SK-N-SH (cell line): Measurements from ENCODE around the gene TBCE.

ENCODE experiments used
- SMC3 ChIP-seq: IDR thresholded peaks from 2 replicates; pipeline ENCODE4 v1.6.1; 2012; ENCODE audit warnings: low read depth, low read length, improper control_type of control experiment
- TF ChIP-seq, protein P1 (sequence below): fragments of 200-600 bp; sonication (generic); IDR thresholded peaks from 2 replicates; pipeline ENCODE4 v1.6.1; 2017; ENCODE audit warnings: antibody characterized with exemption, mild to moderate bottlenecking, moderate library complexity
- TF ChIP-seq, protein P2 (sequence below): IDR thresholded peaks from 2 replicates; pipeline ENCODE4 v1.6.1; 2012; ENCODE audit warnings: mild to moderate bottlenecking, low read depth, low read length, moderate library complexity

DNA sequence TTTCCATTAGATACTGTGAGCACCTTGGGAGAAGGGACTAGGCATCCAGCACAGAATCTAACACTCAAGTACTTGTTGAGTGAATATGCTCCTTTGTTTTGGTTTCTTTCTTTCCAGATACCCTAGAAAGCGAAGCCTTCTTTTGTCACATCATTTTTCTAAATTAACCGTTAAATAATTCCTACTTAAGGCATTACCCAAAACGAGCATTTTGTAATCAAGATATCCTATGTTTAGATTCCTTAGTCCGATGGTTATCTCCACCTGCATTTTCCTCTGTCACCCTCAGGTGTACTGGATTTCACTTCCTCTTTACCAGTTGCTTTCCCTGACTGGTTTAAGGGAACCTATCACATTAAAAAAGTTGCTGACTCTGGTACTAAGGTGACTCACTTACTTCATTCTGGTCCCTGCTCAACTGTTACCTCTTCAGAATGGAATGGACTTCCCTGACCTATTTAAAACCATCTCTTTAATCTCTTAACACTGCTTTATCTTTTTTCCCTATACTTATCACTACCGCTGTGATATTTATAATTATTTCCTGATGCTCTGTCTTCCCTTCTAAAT, 133.8 kb downstream of the TBCE start:
- TF ChIP-seq, protein P1, sequence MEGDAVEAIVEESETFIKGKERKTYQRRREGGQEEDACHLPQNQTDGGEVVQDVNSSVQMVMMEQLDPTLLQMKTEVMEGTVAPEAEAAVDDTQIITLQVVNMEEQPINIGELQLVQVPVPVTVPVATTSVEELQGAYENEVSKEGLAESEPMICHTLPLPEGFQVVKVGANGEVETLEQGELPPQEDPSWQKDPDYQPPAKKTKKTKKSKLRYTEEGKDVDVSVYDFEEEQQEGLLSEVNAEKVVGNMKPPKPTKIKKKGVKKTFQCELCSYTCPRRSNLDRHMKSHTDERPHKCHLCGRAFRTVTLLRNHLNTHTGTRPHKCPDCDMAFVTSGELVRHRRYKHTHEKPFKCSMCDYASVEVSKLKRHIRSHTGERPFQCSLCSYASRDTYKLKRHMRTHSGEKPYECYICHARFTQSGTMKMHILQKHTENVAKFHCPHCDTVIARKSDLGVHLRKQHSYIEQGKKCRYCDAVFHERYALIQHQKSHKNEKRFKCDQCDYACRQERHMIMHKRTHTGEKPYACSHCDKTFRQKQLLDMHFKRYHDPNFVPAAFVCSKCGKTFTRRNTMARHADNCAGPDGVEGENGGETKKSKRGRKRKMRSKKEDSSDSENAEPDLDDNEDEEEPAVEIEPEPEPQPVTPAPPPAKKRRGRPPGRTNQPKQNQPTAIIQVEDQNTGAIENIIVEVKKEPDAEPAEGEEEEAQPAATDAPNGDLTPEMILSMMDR: no peak
- no peak for TF ChIP-seq SMC3
- TF ChIP-seq, protein P2, sequence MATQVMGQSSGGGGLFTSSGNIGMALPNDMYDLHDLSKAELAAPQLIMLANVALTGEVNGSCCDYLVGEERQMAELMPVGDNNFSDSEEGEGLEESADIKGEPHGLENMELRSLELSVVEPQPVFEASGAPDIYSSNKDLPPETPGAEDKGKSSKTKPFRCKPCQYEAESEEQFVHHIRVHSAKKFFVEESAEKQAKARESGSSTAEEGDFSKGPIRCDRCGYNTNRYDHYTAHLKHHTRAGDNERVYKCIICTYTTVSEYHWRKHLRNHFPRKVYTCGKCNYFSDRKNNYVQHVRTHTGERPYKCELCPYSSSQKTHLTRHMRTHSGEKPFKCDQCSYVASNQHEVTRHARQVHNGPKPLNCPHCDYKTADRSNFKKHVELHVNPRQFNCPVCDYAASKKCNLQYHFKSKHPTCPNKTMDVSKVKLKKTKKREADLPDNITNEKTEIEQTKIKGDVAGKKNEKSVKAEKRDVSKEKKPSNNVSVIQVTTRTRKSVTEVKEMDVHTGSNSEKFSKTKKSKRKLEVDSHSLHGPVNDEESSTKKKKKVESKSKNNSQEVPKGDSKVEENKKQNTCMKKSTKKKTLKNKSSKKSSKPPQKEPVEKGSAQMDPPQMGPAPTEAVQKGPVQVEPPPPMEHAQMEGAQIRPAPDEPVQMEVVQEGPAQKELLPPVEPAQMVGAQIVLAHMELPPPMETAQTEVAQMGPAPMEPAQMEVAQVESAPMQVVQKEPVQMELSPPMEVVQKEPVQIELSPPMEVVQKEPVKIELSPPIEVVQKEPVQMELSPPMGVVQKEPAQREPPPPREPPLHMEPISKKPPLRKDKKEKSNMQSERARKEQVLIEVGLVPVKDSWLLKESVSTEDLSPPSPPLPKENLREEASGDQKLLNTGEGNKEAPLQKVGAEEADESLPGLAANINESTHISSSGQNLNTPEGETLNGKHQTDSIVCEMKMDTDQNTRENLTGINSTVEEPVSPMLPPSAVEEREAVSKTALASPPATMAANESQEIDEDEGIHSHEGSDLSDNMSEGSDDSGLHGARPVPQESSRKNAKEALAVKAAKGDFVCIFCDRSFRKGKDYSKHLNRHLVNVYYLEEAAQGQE: no peak
